GM21825 (cell line): ENCODE measurements around the gene FRAT2.
A peak's percentile ranks its signal among the peaks of the same experiment; 100 is the strongest.
"Not testable (repeated sequence)": the region's sequence is repeated elsewhere in the genome, so short reads cannot be mapped to it uniquely, and the experiment has no call there.

ENCODE experiments used
- ATAC-seq: cut with Tn5 transposase; IDR thresholded peaks from one replicate; pipeline ENCODE4 v1.9.1; 2021; ENCODE audit warnings: mild to moderate bottlenecking, moderate library complexity; ENCODE audit not compliant: unreplicated experiment

FRAT2 gene

GRCh38 chr10:97292097-97292861, 42.2 kb downstream of the FRAT2 start, which contains the start of gene ARHGAP19:
TSS of gene ARHGAP19 (minus strand) at chr10:97292637. CDS start at chr10:97292627, 10 bp downstream.
- peak; percentile 93 for ATAC-seq

- ATAC-seq: no peak
These were observed 43.0 kb downstream of the FRAT2 start for GRCh38 chr10:97291357-97292096.

- not testable (repeated sequence) for ATAC-seq
These were observed 43.8 kb downstream of the FRAT2 start for GRCh38 chr10:97290576-97291356.

GRCh38 chr10:97290076-97290475, 44.5 kb downstream of the FRAT2 start:
- not testable (repeated sequence) for ATAC-seq
